SK-N-SH (cell line): ENCODE data around the gene THAP7. TPM values are rescaled to one million over a fixed set of nuclear protein-coding genes. Genes with fewer than 3 reads are reported as not detected.
"Not testable (repeated sequence)": the region's sequence is repeated elsewhere in the genome, so short reads cannot be mapped to it uniquely, and the experiment has no call there.

Experiments
- CTCF ChIA-PET: fragments of 300-600, 350-600 bp; formaldehyde crosslinking; extraction: SDS; loops from one replicate; lab custom pipeline; 2021; lab: Yijun Ruan, JAX
- POLR2A ChIA-PET: fragments of 350-600 bp; sonication (Branson Sonifier 250); formaldehyde crosslinking; extraction: SDS; loops from one replicate; lab custom pipeline; 2020; ENCODE audit warnings: antibody characterized with exemption, inconsistent platforms; lab: Yijun Ruan, JAX
- DNase-seq: peaks from one replicate; pipeline ENCODE4 v3.0.0; 2012
- H2AFZ ChIP-seq: fragments of 200-600 bp; sonication (generic); 2 replicates; pipeline ENCODE4 v1.8.1; 2016; ENCODE audit warnings: antibody characterized with exemption, mild to moderate bottlenecking, low read depth
- H3F3A ChIP-seq: fragments of 200-600 bp; sonication (generic); replicated peaks from 2 replicates; pipeline ENCODE3; 2016; ENCODE audit warnings: antibody characterized with exemption, mild to moderate bottlenecking; ENCODE audit not compliant: insufficient read depth
- H3K27ac ChIP-seq, 2 experiments: fragments of 200-500 bp in 1 of 2; fragments of 200-600 bp in 1 of 2; sonication (Bioruptor generic) in 1 of 2; sonication (generic), shearing (Covaris generic) in 1 of 2; 2 replicates each; pipeline versions ENCODE4 v1.5.1 to v1.6.1; 2014 to 2016; ENCODE audit warnings: low read depth in 2 of 2, inconsistent platforms in 1 of 2, low read length in 1 of 2, mild to moderate bottlenecking in 1 of 2, mixed read lengths in 1 of 2
- H3K27me3 ChIP-seq: fragments of 200-600 bp; sonication (generic), shearing (Covaris generic); 2 replicates; pipeline ENCODE4 v1.6.1; 2016; ENCODE audit warnings: mixed run types; ENCODE audit not compliant: insufficient read depth
- H3K36me3 ChIP-seq, 2 experiments: fragments of 200-500 bp in 1 of 2; fragments of 200-600 bp in 1 of 2; sonication (Bioruptor generic) in 1 of 2; sonication (generic) in 1 of 2; replicated peaks in 1 of 2; 2 replicates each; pipeline versions ENCODE3 to v1.5.1; 2014 to 2016; ENCODE audit warnings: low read length in 1 of 2, mild to moderate bottlenecking in 1 of 2; ENCODE audit not compliant: insufficient read depth in 2 of 2, control insufficient read depth in 1 of 2
- H3K4me1 ChIP-seq, 2 experiments: fragments of 200-500 bp in 1 of 2; fragments of 200-600 bp in 1 of 2; sonication (Bioruptor generic) in 1 of 2; sonication (generic), shearing (Covaris generic) in 1 of 2; 2 replicates each; pipeline versions ENCODE4 v1.5.1 to v1.6.1; 2014 to 2016; ENCODE audit warnings: low read depth in 1 of 2, low read length in 1 of 2, mixed run types in 1 of 2; ENCODE audit not compliant: insufficient read depth in 2 of 2, control insufficient read depth in 1 of 2
- H3K4me2 ChIP-seq: fragments of 200-600 bp; sonication (generic), shearing (Covaris generic); 2 replicates; pipeline ENCODE4 v1.6.1; 2017; ENCODE audit warnings: mixed run types
- H3K4me3 ChIP-seq, 2 experiments: fragments of 200-500 bp in 1 of 2; fragments of 200-600 bp in 1 of 2; sonication (Bioruptor generic) in 1 of 2; sonication (generic), shearing (Covaris generic) in 1 of 2; 2 replicates each; pipeline versions ENCODE4 v1.5.1 to v1.8.1; 2014 to 2016; ENCODE audit warnings: low read depth in 2 of 2, inconsistent platforms in 1 of 2, low read length in 1 of 2, mild to moderate bottlenecking in 1 of 2, mixed read lengths in 1 of 2, moderate library complexity in 1 of 2
- H3K79me2 ChIP-seq: fragments of 200-600 bp; sonication (generic); 2 replicates; pipeline ENCODE4 v1.8.1; 2017; ENCODE audit warnings: mild to moderate bottlenecking; ENCODE audit not compliant: insufficient read depth
- H3K9ac ChIP-seq: fragments of 200-600 bp; sonication (generic); 2 replicates; pipeline ENCODE4 v1.6.1; 2017; ENCODE audit warnings: mixed run types
- H3K9me2 ChIP-seq: fragments of 200-600 bp; sonication (generic); 2 replicates; pipeline ENCODE4 v1.6.1; 2017; ENCODE audit warnings: mixed run types
- H3K9me3 ChIP-seq: fragments of 200-600 bp; sonication (generic); 2 replicates; pipeline ENCODE4 v1.6.1; 2017; ENCODE audit warnings: mixed run types, mild to moderate bottlenecking, moderate library complexity
- H4K20me1 ChIP-seq: fragments of 200-600 bp; sonication (generic); 2 replicates; pipeline ENCODE4 v1.6.1; 2017; ENCODE audit warnings: mild to moderate bottlenecking, mixed run types; ENCODE audit not compliant: insufficient read depth
- EP300 ChIP-seq, 2 experiments: IDR thresholded peaks; 2 replicates each; pipeline versions ENCODE4 v1.4.0 to v1.6.1; 2012; ENCODE audit warnings: borderline replicate concordance in 1 of 2, low read depth in 1 of 2, low read length in 1 of 2
- FOXM1 ChIP-seq: IDR thresholded peaks from 2 replicates; pipeline ENCODE4 v1.4.0; 2012; ENCODE audit warnings: low read depth, mild to moderate bottlenecking
- GATA2 ChIP-seq: sonication (generic); formaldehyde crosslinking; IDR thresholded peaks from 2 replicates; pipeline ENCODE4 v1.5.0; 2020; ENCODE audit warnings: mild to moderate bottlenecking, missing genetic modification reagents
- MEF2A ChIP-seq: IDR thresholded peaks from 2 replicates; pipeline ENCODE4 v1.4.0; 2012; ENCODE audit warnings: low read depth, borderline replicate concordance
- RAD21 ChIP-seq: IDR thresholded peaks from 2 replicates; pipeline ENCODE4 v1.6.1; 2012; ENCODE audit warnings: mild to moderate bottlenecking, low read length
- RFX5 ChIP-seq: IDR thresholded peaks from 2 replicates; pipeline ENCODE4 v1.6.1; 2012; ENCODE audit warnings: mild to moderate bottlenecking, improper control_type of control experiment, low read length
- RXRA ChIP-seq: IDR thresholded peaks from 2 replicates; pipeline ENCODE4 v1.4.0; 2012; ENCODE audit warnings: low read depth, mild to moderate bottlenecking, borderline replicate concordance
- SIN3A ChIP-seq: IDR thresholded peaks from 2 replicates; pipeline ENCODE4 v1.6.1; 2012; ENCODE audit warnings: low read depth, mild to moderate bottlenecking, low read length, moderate library complexity, borderline replicate concordance
- WGBS: methylation state at CpG from one replicate; pipeline ENCODE4 v1.1.6; 2017; ENCODE audit warnings: low lambda C conversion rate; 5-methylcytosine and 5-hydroxymethylcytosine counted together
- polyA plus RNA-seq, 3 experiments: library from polyadenylated mRNA; depleted of rRNA; stranded (reverse); fragments of >200 nt; gene quantifications; 2 replicates each; pipeline ENCODE4 v1.2.3, GENCODE V29; 2012
- TF ChIP-seq, protein P1 (sequence below): IDR thresholded peaks from 2 replicates; pipeline ENCODE4; 2012

THAP7 gene
- polyA plus RNA-seq, 1 of the 3 experiments (the other 2 are of a cell fraction) = 32.0 TPM

DNA sequence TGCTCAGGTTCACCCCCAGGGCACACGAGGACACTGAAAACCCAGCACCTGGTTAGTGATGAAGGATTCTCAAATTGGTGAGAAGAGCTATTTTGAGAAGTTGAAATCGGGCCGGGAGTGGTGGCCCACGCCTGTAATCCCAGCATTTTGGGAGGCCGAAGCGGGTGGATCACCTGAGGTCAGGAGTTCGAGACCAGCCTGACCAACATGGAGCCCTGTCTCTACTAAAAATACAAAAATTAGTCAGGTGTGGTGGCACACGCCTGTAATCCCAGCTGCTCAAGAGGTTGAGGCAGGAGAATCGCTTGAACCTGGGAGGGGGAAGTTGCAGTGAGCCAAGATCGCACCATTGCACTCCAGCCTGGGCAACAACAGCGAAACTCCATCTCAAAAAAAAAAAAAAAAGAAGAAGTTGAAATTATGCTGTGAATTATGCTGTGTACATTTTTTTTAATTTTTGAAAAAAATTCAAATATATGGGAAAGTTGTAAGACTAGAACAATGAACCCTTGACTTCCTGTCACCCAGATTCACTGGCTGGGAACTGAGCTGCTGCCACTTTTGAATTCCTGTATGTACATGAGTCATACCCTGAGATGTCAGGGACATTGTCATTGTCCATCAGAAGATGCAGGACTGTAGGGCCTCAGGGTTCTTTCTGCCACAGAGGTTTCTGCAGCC, 29.8 kb downstream of the THAP7 start:
- whole genome bisulfite sequencing = 94% methylated on average over 11 of the region's 11 CpGs
- H3K4me2 ChIP-seq, H3K27me3 ChIP-seq, H3K9me3 ChIP-seq, H3K4me3 ChIP-seq, H3K9ac ChIP-seq, H3K79me2 ChIP-seq, H2AFZ ChIP-seq, H3K36me3 ChIP-seq, DNase-seq, H3K9me2 ChIP-seq, H4K20me1 ChIP-seq, H3F3A ChIP-seq, H3K27ac ChIP-seq: not testable (repeated sequence)
- ChIA-PET CTCF (interaction anchor here (0.9 to 7.4 kb wide), 4 partner anchors 9 to 86 kb away, joined by 3 to 44 read pairs (median 4); no protein-coding TSS in a partner anchor), POLR2A (interaction anchor here (0.6 to 1.2 kb wide), 2 partner anchors 9 to 28 kb away, joined by 3 read pairs; no protein-coding TSS in a partner anchor)
- peaks cover 0 to 13% of the 10 kb centered on the region in 2 experiments; a peak in 1 of 4 replicates for H3K4me1 ChIP-seq

- no peak overlapping the region for H3K4me3 ChIP-seq
- 83% methylated on average over 4 of the region's 4 CpGs for WGBS
- no peaks in the 10 kb centered on the region for H3K9me3 ChIP-seq
- H3K9me2 ChIP-seq = no peaks in the 10 kb centered on the region
- H3K4me2 ChIP-seq = no peak overlapping the region
- ChIA-PET CTCF (interaction anchor here (0.6 to 7.4 kb wide), 5 partner anchors 8 to 13 kb away, joined by 3 to 44 read pairs (median 3); partner anchors contain the start of gene LZTR1), POLR2A (no interaction called here)
- H3K79me2 ChIP-seq = no peaks in the 10 kb centered on the region
- no peak for DNase-seq
- peaks cover 0 to 13% of the 10 kb centered on the region in 2 experiments; a peak in 1 of 4 replicates for H3K4me1 ChIP-seq
- H3K27ac ChIP-seq = no peak overlapping the region
- no peak overlapping the region for H2AFZ ChIP-seq
- H3K9ac ChIP-seq = no peak overlapping the region
- H3K27me3 ChIP-seq = no peaks in the 10 kb centered on the region
- no peaks in the 10 kb centered on the region for H3F3A ChIP-seq
- no peaks in the 10 kb centered on the region for H4K20me1 ChIP-seq
- TF ChIP-seq RFX5 = no peak
- TF ChIP-seq EP300 (IDR thresholded peaks at IDR 0.05; ENCODE audit: borderline replicate concordance in 1 of 2, low read depth in 1 of 2, low read length in 1 of 2) = no peak
- TF ChIP-seq MEF2A = no peak
- no peak for TF ChIP-seq RAD21
- TF ChIP-seq SIN3A = no peak
- TF ChIP-seq FOXM1 = no peak
- TF ChIP-seq, protein P1, sequence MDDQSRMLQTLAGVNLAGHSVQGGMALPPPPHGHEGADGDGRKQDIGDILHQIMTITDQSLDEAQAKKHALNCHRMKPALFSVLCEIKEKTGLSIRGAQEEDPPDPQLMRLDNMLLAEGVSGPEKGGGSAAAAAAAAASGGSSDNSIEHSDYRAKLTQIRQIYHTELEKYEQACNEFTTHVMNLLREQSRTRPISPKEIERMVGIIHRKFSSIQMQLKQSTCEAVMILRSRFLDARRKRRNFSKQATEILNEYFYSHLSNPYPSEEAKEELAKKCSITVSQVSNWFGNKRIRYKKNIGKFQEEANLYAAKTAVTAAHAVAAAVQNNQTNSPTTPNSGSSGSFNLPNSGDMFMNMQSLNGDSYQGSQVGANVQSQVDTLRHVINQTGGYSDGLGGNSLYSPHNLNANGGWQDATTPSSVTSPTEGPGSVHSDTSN = no peak
- no peak for TF ChIP-seq GATA2 (CRISPR knock-in tag)
- TF ChIP-seq RXRA = no peak
- H3K36me3 ChIP-seq = no peaks in the 10 kb centered on the region
These were observed 30.8 kb downstream of the THAP7 start for GRCh38 chr22:20970939-20971657.
